Stimulated activated naive CD8-positive, alpha-beta T cell treated with anti-CD3 and anti-CD28 coated beads, Interleukin-15, Interleukin-2, amounts not matched to agents 100 ng/mL and 50 ng/mL, for 24 hours (primary cell): ENCODE data around the gene RIMS3.

Experiments used
- H3K27ac Mint-ChIP-seq: one replicate; pipeline ENCODE4 v1.8.0; 2021; ENCODE audit warnings: mild to moderate bottlenecking, mixed read lengths
- H3K27me3 Mint-ChIP-seq: one replicate; pipeline ENCODE4 v1.8.0; 2021; ENCODE audit warnings: mixed read lengths
- H3K36me3 Mint-ChIP-seq: one replicate; pipeline ENCODE4 v1.8.0; 2021; ENCODE audit warnings: low read depth, mixed read lengths
- H3K4me1 Mint-ChIP-seq: one replicate; pipeline ENCODE4 v1.8.0; 2021; ENCODE audit warnings: low read depth, mixed read lengths
- H3K4me3 Mint-ChIP-seq: one replicate; pipeline ENCODE4 v1.8.0; 2021; ENCODE audit warnings: mild to moderate bottlenecking, mixed read lengths
- H3K9me3 Mint-ChIP-seq: one replicate; pipeline ENCODE4 v1.8.0; 2021; ENCODE audit warnings: mixed read lengths

The RIMS3 gene

GRCh38 chr1:40699787-40700186 is 34.3 kb upstream of the RIMS3 start:
- Mint-ChIP-seq H3K4me3 (no peak overlapping the region), H3K27me3 (no peaks in the 10 kb centered on the region), H3K9me3 (no peaks in the 10 kb centered on the region), H3K36me3 (peaks cover 14% of the 10 kb centered on the region), H3K27ac (peak overlapping the region; percentile 26), H3K4me1 (peaks cover 68% of the 10 kb centered on the region)

DNA sequence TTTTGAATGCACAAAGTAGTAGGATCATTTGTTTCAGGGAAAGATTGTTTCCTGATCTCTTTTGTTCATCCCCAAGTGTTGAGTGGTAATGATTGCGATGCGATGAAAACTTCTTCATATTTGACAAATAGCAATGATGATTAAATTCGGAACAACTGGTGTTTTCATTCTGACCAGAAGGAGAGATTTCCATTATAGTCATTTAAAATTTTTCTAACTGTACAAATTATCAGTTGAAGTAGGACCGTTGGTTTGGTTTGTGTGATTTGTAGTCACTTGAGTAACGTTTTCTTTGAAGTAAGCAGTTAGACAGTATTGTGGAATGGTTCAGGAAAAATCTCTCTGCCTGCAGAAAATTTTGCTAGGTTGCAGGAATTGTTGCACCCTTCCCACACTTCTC is 32.0 kb upstream of the RIMS3 start:
- Mint-ChIP-seq H3K27ac (no peak overlapping the region), H3K9me3 (no peaks in the 10 kb centered on the region), H3K36me3 (peaks cover 20% of the 10 kb centered on the region), H3K4me3 (no peak overlapping the region), H3K27me3 (no peaks in the 10 kb centered on the region), H3K4me1 (peaks cover 71% of the 10 kb centered on the region)

- no peak overlapping the region for H3K4me3 Mint-ChIP-seq
- H3K9me3 Mint-ChIP-seq, result no peaks in the 10 kb centered on the region
- peaks cover 20% of the 10 kb centered on the region for H3K36me3 Mint-ChIP-seq
- peaks cover 69% of the 10 kb centered on the region for H3K4me1 Mint-ChIP-seq
- H3K27ac Mint-ChIP-seq, result no peak overlapping the region
- H3K27me3 Mint-ChIP-seq, result no peaks in the 10 kb centered on the region
Measured at GRCh38 chr1:40696294-40696693, 30.8 kb upstream of the RIMS3 start.

- Mint-ChIP-seq H3K27me3 (no peaks in the 10 kb centered on the region), H3K4me3 (peak overlapping the region; percentile 91), H3K9me3 (no peaks in the 10 kb centered on the region), H3K4me1 (peaks cover 80% of the 10 kb centered on the region), H3K27ac (peak overlapping the region; percentile 97), H3K36me3 (peaks cover 27% of the 10 kb centered on the region)
Measured at GRCh38 chr1:40694353-40694874, 28.9 kb upstream of the RIMS3 start.

DNA sequence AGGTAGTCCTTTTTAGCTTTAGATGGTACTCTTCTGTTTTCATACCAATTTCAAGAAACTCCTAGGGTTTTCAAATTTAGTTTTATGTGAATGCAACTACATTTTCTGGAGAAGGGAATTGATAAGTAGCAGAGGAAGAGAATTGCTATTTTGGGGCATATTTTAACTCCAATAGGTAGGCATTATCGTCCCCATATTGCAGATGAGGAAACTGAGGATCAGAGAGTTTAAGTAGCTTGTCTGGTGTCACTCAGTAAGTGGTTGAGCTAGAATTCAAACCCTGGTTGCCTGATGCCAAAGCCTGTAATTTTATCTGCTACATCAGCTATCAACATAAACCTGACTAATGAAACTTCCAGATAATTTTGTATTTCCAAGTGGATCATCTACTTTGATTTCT is 27.9 kb upstream of the RIMS3 start:
- Mint-ChIP-seq H3K9me3 (no peaks in the 10 kb centered on the region), H3K27ac (peak overlapping the region; percentile 97), H3K4me1 (peaks cover 70% of the 10 kb centered on the region), H3K36me3 (peaks cover 31% of the 10 kb centered on the region), H3K27me3 (no peaks in the 10 kb centered on the region), H3K4me3 (peak overlapping the region; percentile 91)

GRCh38 chr1:40692429-40692895 is 27.0 kb upstream of the RIMS3 start:
- Mint-ChIP-seq H3K27ac (peak overlapping the region; percentile 97), H3K4me3 (peak overlapping the region; percentile 91), H3K9me3 (no peaks in the 10 kb centered on the region), H3K4me1 (peaks cover 64% of the 10 kb centered on the region), H3K27me3 (no peaks in the 10 kb centered on the region), H3K36me3 (peaks cover 34% of the 10 kb centered on the region)

- Mint-ChIP-seq H3K27me3 (no peaks in the 10 kb centered on the region), H3K27ac (peak within 1 kb of the TSS; percentile 97), H3K36me3 (peaks cover 33% of the 10 kb centered on the region), H3K4me3 (peak within 1 kb of the TSS; percentile 91), H3K4me1 (peaks cover 57% of the 10 kb centered on the region), H3K9me3 (no peaks in the 10 kb centered on the region)
Measured at GRCh38 chr1:40691538-40692428, 26.3 kb upstream of the RIMS3 start, which contains the start of gene NFYC. Gene NFYC, plus strand, starts transcription at chr1:40691704. Its CDS starts 47,140 bp downstream, at chr1:40738844.

DNA sequence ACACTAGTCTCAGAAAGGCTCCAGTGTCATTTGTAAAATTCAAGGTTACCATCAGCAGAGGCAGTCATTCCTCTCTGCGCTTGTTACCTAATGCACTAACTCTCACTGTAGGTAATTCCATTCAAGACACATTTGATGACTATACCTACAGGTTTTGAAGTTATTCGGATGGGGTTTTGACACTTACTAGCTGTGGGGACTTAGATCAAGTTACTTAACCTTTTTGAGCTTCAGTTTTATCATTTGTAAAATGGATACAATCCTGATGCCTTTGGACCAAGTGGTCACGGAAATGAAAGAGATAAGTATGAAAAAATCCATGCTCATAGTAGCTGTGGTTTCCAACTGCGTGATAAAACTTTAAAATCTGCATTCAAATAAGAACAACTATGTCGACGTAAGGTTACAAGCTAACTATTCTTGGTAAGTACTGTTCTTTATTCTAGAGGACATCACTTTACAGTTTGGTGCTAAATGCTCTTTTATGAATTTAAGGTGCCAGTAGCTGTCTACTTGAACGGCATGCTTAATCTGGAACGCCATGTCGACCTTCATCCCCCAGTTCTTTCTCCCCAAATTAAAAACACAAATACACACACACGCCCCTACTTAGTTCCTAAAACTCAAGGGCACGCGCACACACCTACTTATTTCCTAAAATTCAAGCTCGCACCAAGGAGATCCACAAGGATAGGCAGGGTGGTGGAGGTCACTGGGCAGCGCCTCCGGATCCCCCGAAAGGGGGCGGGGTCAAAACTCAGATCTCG is 25.5 kb upstream of the RIMS3 start:
- Mint-ChIP-seq H3K36me3 (peaks cover 34% of the 10 kb centered on the region), H3K9me3 (no peaks in the 10 kb centered on the region), H3K27me3 (no peaks in the 10 kb centered on the region), H3K4me1 (peaks cover 49% of the 10 kb centered on the region), H3K4me3 (peak overlapping the region; percentile 91), H3K27ac (peak overlapping the region; percentile 97)

DNA sequence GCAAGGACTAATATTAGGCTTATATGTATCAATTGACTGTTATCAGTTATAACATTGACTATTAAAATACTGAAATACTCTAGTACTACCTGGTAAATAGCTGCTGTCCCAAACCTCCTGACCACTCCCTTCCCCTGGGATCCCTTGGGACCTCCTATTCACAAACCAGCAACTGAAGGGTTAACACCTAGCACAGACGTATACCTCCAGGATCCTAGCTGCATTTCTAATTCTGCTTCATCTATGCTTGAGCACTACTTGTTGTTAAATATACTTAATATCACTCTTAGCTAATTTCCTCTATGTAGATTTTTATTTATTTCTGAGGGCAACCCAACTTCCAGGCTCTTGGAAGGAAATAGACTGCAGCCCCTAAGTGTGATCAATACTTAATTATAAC is 24.3 kb upstream of the RIMS3 start:
- H3K4me3 Mint-ChIP-seq, result no peak overlapping the region
- peaks cover 44% of the 10 kb centered on the region for H3K4me1 Mint-ChIP-seq
- H3K27me3 Mint-ChIP-seq, result no peaks in the 10 kb centered on the region
- no peak overlapping the region for H3K27ac Mint-ChIP-seq
- no peaks in the 10 kb centered on the region for H3K9me3 Mint-ChIP-seq
- peaks cover 37% of the 10 kb centered on the region for H3K36me3 Mint-ChIP-seq

GRCh38 chr1:40687661-40688060 is 22.2 kb upstream of the RIMS3 start:
- peaks cover 31% of the 10 kb centered on the region for H3K36me3 Mint-ChIP-seq
- peaks cover 24% of the 10 kb centered on the region for H3K4me1 Mint-ChIP-seq
- no peaks in the 10 kb centered on the region for H3K27me3 Mint-ChIP-seq
- H3K9me3 Mint-ChIP-seq, result no peaks in the 10 kb centered on the region
- no peak overlapping the region for H3K4me3 Mint-ChIP-seq
- no peak overlapping the region for H3K27ac Mint-ChIP-seq

GRCh38 chr1:40687059-40687458 is 21.6 kb upstream of the RIMS3 start:
- H3K27me3 Mint-ChIP-seq, result no peaks in the 10 kb centered on the region
- no peaks in the 10 kb centered on the region for H3K9me3 Mint-ChIP-seq
- H3K36me3 Mint-ChIP-seq, result peaks cover 31% of the 10 kb centered on the region
- H3K4me3 Mint-ChIP-seq, result no peak overlapping the region
- peaks cover 18% of the 10 kb centered on the region for H3K4me1 Mint-ChIP-seq
- no peak overlapping the region for H3K27ac Mint-ChIP-seq

DNA sequence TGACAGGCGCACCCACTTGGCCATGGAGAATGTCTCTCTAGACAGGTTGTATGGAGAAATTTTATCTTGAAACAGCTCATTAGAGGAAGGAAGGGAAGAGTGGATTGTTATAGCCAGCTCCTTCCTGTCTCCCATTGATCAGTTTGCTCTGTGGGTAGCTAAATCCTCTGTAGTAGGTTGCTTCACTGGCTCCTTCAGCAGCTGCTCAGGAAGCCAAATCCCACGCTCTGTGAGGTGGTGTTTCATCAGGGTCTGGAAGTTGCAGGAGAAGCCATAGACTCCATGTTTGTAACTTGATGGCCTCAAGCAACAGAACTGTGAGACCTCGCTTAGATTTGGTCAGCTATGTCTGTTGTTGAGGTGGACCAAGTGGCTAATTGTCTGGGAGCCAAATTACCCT is 19.2 kb upstream of the RIMS3 start:
- Mint-ChIP-seq H3K4me1 (peaks cover under 1% of the 10 kb centered on the region), H3K9me3 (no peaks in the 10 kb centered on the region), H3K27ac (no peak overlapping the region), H3K36me3 (peaks cover 24% of the 10 kb centered on the region), H3K4me3 (no peak overlapping the region), H3K27me3 (no peaks in the 10 kb centered on the region)

- H3K27me3 Mint-ChIP-seq, result no peaks in the 10 kb centered on the region
- no peak overlapping the region for H3K4me3 Mint-ChIP-seq
- no peak overlapping the region for H3K27ac Mint-ChIP-seq
- no peaks in the 10 kb centered on the region for H3K36me3 Mint-ChIP-seq
- H3K9me3 Mint-ChIP-seq, result no peaks in the 10 kb centered on the region
- H3K4me1 Mint-ChIP-seq, result no peaks in the 10 kb centered on the region
Measured at GRCh38 chr1:40679165-40679953, 13.9 kb upstream of the RIMS3 start.

- no peak overlapping the region for H3K4me3 Mint-ChIP-seq
- H3K9me3 Mint-ChIP-seq, result no peaks in the 10 kb centered on the region
- no peaks in the 10 kb centered on the region for H3K4me1 Mint-ChIP-seq
- no peaks in the 10 kb centered on the region for H3K36me3 Mint-ChIP-seq
- no peaks in the 10 kb centered on the region for H3K27me3 Mint-ChIP-seq
- no peak overlapping the region for H3K27ac Mint-ChIP-seq
Measured at GRCh38 chr1:40676501-40676900, 11.0 kb upstream of the RIMS3 start.
